SK-N-SH (cell line): ENCODE measurements around the gene THAP8. TPM values are rescaled to one million over a fixed set of nuclear protein-coding genes. Genes with fewer than 3 reads are reported as not detected.

Experiments used
- CTCF ChIA-PET: fragments of 300-600, 350-600 bp; formaldehyde crosslinking; extraction: SDS; loops from one replicate; lab custom pipeline; 2021; lab: Yijun Ruan, JAX
- POLR2A ChIA-PET: fragments of 350-600 bp; sonication (Branson Sonifier 250); formaldehyde crosslinking; extraction: SDS; loops from one replicate; lab custom pipeline; 2020; ENCODE audit warnings: antibody characterized with exemption, inconsistent platforms; lab: Yijun Ruan, JAX
- DNase-seq: peaks from one replicate; pipeline ENCODE4 v3.0.0; 2012
- H2AFZ ChIP-seq: fragments of 200-600 bp; sonication (generic); 2 replicates; pipeline ENCODE4 v1.8.1; 2016; ENCODE audit warnings: antibody characterized with exemption, mild to moderate bottlenecking, low read depth
- H3F3A ChIP-seq: fragments of 200-600 bp; sonication (generic); replicated peaks from 2 replicates; pipeline ENCODE3; 2016; ENCODE audit warnings: antibody characterized with exemption, mild to moderate bottlenecking; ENCODE audit not compliant: insufficient read depth
- H3K27ac ChIP-seq, 2 experiments: fragments of 200-500 bp in 1 of 2; fragments of 200-600 bp in 1 of 2; sonication (Bioruptor generic) in 1 of 2; sonication (generic), shearing (Covaris generic) in 1 of 2; 2 replicates each; pipeline versions ENCODE4 v1.5.1 to v1.6.1; 2014 to 2016; ENCODE audit warnings: low read depth in 2 of 2, inconsistent platforms in 1 of 2, low read length in 1 of 2, mild to moderate bottlenecking in 1 of 2, mixed read lengths in 1 of 2
- H3K27me3 ChIP-seq: fragments of 200-600 bp; sonication (generic), shearing (Covaris generic); 2 replicates; pipeline ENCODE4 v1.6.1; 2016; ENCODE audit warnings: mixed run types; ENCODE audit not compliant: insufficient read depth
- H3K36me3 ChIP-seq, 2 experiments: fragments of 200-500 bp in 1 of 2; fragments of 200-600 bp in 1 of 2; sonication (Bioruptor generic) in 1 of 2; sonication (generic) in 1 of 2; replicated peaks in 1 of 2; 2 replicates each; pipeline versions ENCODE3 to v1.5.1; 2014 to 2016; ENCODE audit warnings: low read length in 1 of 2, mild to moderate bottlenecking in 1 of 2; ENCODE audit not compliant: insufficient read depth in 2 of 2, control insufficient read depth in 1 of 2
- H3K4me1 ChIP-seq, 2 experiments: fragments of 200-500 bp in 1 of 2; fragments of 200-600 bp in 1 of 2; sonication (Bioruptor generic) in 1 of 2; sonication (generic), shearing (Covaris generic) in 1 of 2; 2 replicates each; pipeline versions ENCODE4 v1.5.1 to v1.6.1; 2014 to 2016; ENCODE audit warnings: low read depth in 1 of 2, low read length in 1 of 2, mixed run types in 1 of 2; ENCODE audit not compliant: insufficient read depth in 2 of 2, control insufficient read depth in 1 of 2
- H3K4me2 ChIP-seq: fragments of 200-600 bp; sonication (generic), shearing (Covaris generic); 2 replicates; pipeline ENCODE4 v1.6.1; 2017; ENCODE audit warnings: mixed run types
- H3K4me3 ChIP-seq, 2 experiments: fragments of 200-500 bp in 1 of 2; fragments of 200-600 bp in 1 of 2; sonication (Bioruptor generic) in 1 of 2; sonication (generic), shearing (Covaris generic) in 1 of 2; 2 replicates each; pipeline versions ENCODE4 v1.5.1 to v1.8.1; 2014 to 2016; ENCODE audit warnings: low read depth in 2 of 2, inconsistent platforms in 1 of 2, low read length in 1 of 2, mild to moderate bottlenecking in 1 of 2, mixed read lengths in 1 of 2, moderate library complexity in 1 of 2
- H3K79me2 ChIP-seq: fragments of 200-600 bp; sonication (generic); 2 replicates; pipeline ENCODE4 v1.8.1; 2017; ENCODE audit warnings: mild to moderate bottlenecking; ENCODE audit not compliant: insufficient read depth
- H3K9ac ChIP-seq: fragments of 200-600 bp; sonication (generic); 2 replicates; pipeline ENCODE4 v1.6.1; 2017; ENCODE audit warnings: mixed run types
- H3K9me2 ChIP-seq: fragments of 200-600 bp; sonication (generic); 2 replicates; pipeline ENCODE4 v1.6.1; 2017; ENCODE audit warnings: mixed run types
- H3K9me3 ChIP-seq: fragments of 200-600 bp; sonication (generic); 2 replicates; pipeline ENCODE4 v1.6.1; 2017; ENCODE audit warnings: mixed run types, mild to moderate bottlenecking, moderate library complexity
- H4K20me1 ChIP-seq: fragments of 200-600 bp; sonication (generic); 2 replicates; pipeline ENCODE4 v1.6.1; 2017; ENCODE audit warnings: mild to moderate bottlenecking, mixed run types; ENCODE audit not compliant: insufficient read depth
- EP300 ChIP-seq, 2 experiments: IDR thresholded peaks; 2 replicates each; pipeline versions ENCODE4 v1.4.0 to v1.6.1; 2012; ENCODE audit warnings: borderline replicate concordance in 1 of 2, low read depth in 1 of 2, low read length in 1 of 2
- EZH2phosphoT487 ChIP-seq: fragments of 200-600 bp; sonication (generic); IDR thresholded peaks from 2 replicates; pipeline ENCODE4 v1.6.1; 2017; ENCODE audit warnings: low read depth, mixed run types, mild to moderate bottlenecking, antibody characterized with exemption, moderate library complexity, borderline replicate concordance
- FOSL2 ChIP-seq: IDR thresholded peaks from 2 replicates; pipeline ENCODE4 v1.4.0; 2012; ENCODE audit warnings: low read depth, mild to moderate bottlenecking, moderate library complexity, borderline replicate concordance
- FOXM1 ChIP-seq: IDR thresholded peaks from 2 replicates; pipeline ENCODE4 v1.4.0; 2012; ENCODE audit warnings: low read depth, mild to moderate bottlenecking
- GABPA ChIP-seq: IDR thresholded peaks from 2 replicates; pipeline ENCODE4 v1.4.0; 2012; ENCODE audit warnings: low read depth, mild to moderate bottlenecking
- GATA2 ChIP-seq: sonication (generic); formaldehyde crosslinking; IDR thresholded peaks from 2 replicates; pipeline ENCODE4 v1.5.0; 2020; ENCODE audit warnings: mild to moderate bottlenecking, missing genetic modification reagents
- JUND ChIP-seq: IDR thresholded peaks from 2 replicates; pipeline ENCODE4 v1.4.0; 2012
- MXI1 ChIP-seq: IDR thresholded peaks from 2 replicates; pipeline ENCODE4 v1.6.1; 2012; ENCODE audit warnings: mild to moderate bottlenecking, low read depth, low read length, improper control_type of control experiment
- NFIC ChIP-seq: IDR thresholded peaks from 2 replicates; pipeline ENCODE4 v1.4.0; 2012; ENCODE audit warnings: borderline replicate concordance
- POLR2AphosphoS5 ChIP-seq: IDR thresholded peaks from 2 replicates; pipeline ENCODE4 v1.6.1; 2012; ENCODE audit warnings: low read depth, low read length
- RAD21 ChIP-seq: IDR thresholded peaks from 2 replicates; pipeline ENCODE4 v1.6.1; 2012; ENCODE audit warnings: mild to moderate bottlenecking, low read length
- RCOR1 ChIP-seq: fragments of 150-350 bp; IDR thresholded peaks from 2 replicates; pipeline ENCODE4 v1.6.1; 2017; ENCODE audit warnings: antibody characterized with exemption, low read length
- RXRA ChIP-seq: IDR thresholded peaks from 2 replicates; pipeline ENCODE4 v1.4.0; 2012; ENCODE audit warnings: low read depth, mild to moderate bottlenecking, borderline replicate concordance
- SIN3A ChIP-seq: IDR thresholded peaks from 2 replicates; pipeline ENCODE4 v1.6.1; 2012; ENCODE audit warnings: low read depth, mild to moderate bottlenecking, low read length, moderate library complexity, borderline replicate concordance
- SMC3 ChIP-seq: IDR thresholded peaks from 2 replicates; pipeline ENCODE4 v1.6.1; 2012; ENCODE audit warnings: low read depth, low read length, improper control_type of control experiment
- TAF1 ChIP-seq: IDR thresholded peaks from 2 replicates; pipeline ENCODE4 v1.6.1; 2012; ENCODE audit warnings: low read depth, mild to moderate bottlenecking, low read length, moderate library complexity, borderline replicate concordance
- TCF12 ChIP-seq: IDR thresholded peaks from 2 replicates; pipeline ENCODE4 v1.4.0; 2012
- TEAD4 ChIP-seq: IDR thresholded peaks from 2 replicates; pipeline ENCODE4 v1.4.0; 2012; ENCODE audit warnings: mild to moderate bottlenecking, borderline replicate concordance; ENCODE audit not compliant: insufficient read depth
- YY1 ChIP-seq: IDR thresholded peaks from 2 replicates; pipeline ENCODE4 v1.4.0; 2012; ENCODE audit warnings: low read depth, mild to moderate bottlenecking
- WGBS: methylation state at CpG from one replicate; pipeline ENCODE4 v1.1.6; 2017; ENCODE audit warnings: low lambda C conversion rate; 5-methylcytosine and 5-hydroxymethylcytosine counted together
- polyA plus RNA-seq, 3 experiments: library from polyadenylated mRNA; depleted of rRNA; stranded (reverse); fragments of >200 nt; gene quantifications; 2 replicates each; pipeline ENCODE4 v1.2.3, GENCODE V29; 2012
- TF ChIP-seq, protein P1 (sequence below): fragments of 150-350 bp; IDR thresholded peaks from 2 replicates; pipeline ENCODE4 v1.6.1; 2016; ENCODE audit warnings: mild to moderate bottlenecking, low read depth, low read length
- TF ChIP-seq, protein P2 (sequence below): IDR thresholded peaks from 2 replicates; pipeline ENCODE4 v1.4.0; 2012; ENCODE audit warnings: low read depth, borderline replicate concordance
- TF ChIP-seq, protein P3 (sequence below): IDR thresholded peaks from 2 replicates; pipeline ENCODE4 v1.4.0; 2012; ENCODE audit warnings: low read depth

THAP8 gene
- polyA plus RNA-seq, 1 of the 3 experiments (the other 2 are of a cell fraction): 6.3 TPM

DNA sequence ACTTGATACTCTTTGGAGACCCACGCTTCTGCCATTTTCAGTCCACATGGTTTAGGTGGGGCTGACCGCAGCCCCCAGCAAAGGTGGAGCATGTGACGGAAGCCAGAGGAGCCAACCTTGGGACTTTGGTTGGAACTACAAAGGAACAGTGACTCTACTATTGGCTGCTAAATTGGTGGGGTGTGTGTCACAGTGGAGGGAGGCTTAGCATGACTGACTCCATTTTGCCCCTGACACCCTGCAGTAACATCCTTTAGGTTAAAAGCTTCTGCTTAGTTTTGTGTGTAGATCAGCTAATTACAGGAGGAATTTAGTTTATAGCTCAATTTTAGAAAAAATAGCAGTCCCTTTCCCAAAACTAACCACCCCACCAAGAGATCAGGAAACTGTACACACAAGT lies 52.5 kb downstream of the THAP8 start:
- no peak overlapping the region for H3K4me2 ChIP-seq
- ChIA-PET POLR2A (no interaction called here), CTCF (no interaction called here)
- no peak overlapping the region for H3K4me3 ChIP-seq
- no peaks in the 10 kb centered on the region for H3K27me3 ChIP-seq
- H3K27ac ChIP-seq: no peak overlapping the region
- H3K36me3 ChIP-seq: peaks cover 0 to 3% of the 10 kb centered on the region in 2 experiments
- 93% methylated on average over 3 of the region's 3 CpGs for WGBS
- no peaks in the 10 kb centered on the region for H3K9me3 ChIP-seq
- peaks cover 4 to 6% of the 10 kb centered on the region in 2 experiments; a peak in 1 of 4 replicates for H3K4me1 ChIP-seq
- H3K9ac ChIP-seq: no peak overlapping the region
- 0 out of 2 replicates have a peak, but pooled peaks cover 10% of the 10 kb centered on the region for H4K20me1 ChIP-seq
- TF ChIP-seq EP300 (IDR thresholded peaks at IDR 0.05; ENCODE audit: borderline replicate concordance in 1 of 2, low read depth in 1 of 2, low read length in 1 of 2) (no peak), FOXM1 (no peak), POLR2AphosphoS5 (no peak), GABPA (no peak), NFIC (no peak), YY1 (no peak), SMC3 (no peak), GATA2 (CRISPR knock-in tag) (no peak), MXI1 (no peak), JUND (no peak), EZH2phosphoT487 (no peak), RCOR1 (no peak), SIN3A (no peak), TCF12 (no peak)
- TF ChIP-seq, protein P1, sequence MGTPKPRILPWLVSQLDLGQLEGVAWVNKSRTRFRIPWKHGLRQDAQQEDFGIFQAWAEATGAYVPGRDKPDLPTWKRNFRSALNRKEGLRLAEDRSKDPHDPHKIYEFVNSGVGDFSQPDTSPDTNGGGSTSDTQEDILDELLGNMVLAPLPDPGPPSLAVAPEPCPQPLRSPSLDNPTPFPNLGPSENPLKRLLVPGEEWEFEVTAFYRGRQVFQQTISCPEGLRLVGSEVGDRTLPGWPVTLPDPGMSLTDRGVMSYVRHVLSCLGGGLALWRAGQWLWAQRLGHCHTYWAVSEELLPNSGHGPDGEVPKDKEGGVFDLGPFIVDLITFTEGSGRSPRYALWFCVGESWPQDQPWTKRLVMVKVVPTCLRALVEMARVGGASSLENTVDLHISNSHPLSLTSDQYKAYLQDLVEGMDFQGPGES: no peak
- H3K9me2 ChIP-seq: no peaks in the 10 kb centered on the region
- peaks cover 12% of the 10 kb centered on the region for H3F3A ChIP-seq
- peaks cover 31% of the 10 kb centered on the region for H3K79me2 ChIP-seq
- no peak overlapping the region for H2AFZ ChIP-seq
- DNase-seq: no peak

DNA sequence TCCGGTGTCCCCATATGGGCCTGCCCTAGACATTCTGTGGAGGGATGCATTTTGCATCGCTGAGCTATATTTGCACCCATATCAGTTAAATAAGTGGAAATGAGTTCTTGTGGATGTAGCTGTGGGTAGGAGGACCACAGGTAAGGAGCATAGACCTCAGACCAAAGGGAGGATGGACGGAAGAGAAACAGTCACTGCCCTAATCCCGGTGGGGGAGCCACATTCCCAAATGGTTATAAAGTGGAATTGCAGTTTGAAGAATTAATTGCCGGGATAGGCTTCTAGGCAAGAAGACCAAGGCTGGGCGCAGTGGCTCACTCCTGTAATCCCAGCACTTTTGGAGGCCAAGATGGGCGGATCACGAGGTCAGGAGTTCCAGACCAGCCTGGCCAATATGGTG lies 57.3 kb downstream of the THAP8 start:
- WGBS: 85% methylated on average over 8 of the region's 8 CpGs
- H3F3A ChIP-seq: peaks cover 12% of the 10 kb centered on the region
- TF ChIP-seq TAF1 (no peak), RAD21 (no peak), RXRA (no peak), FOXM1 (no peak), GABPA (no peak), TEAD4 (no peak), RCOR1 (no peak), FOSL2 (no peak), SIN3A (no peak), POLR2AphosphoS5 (no peak)
- TF ChIP-seq, protein P2, sequence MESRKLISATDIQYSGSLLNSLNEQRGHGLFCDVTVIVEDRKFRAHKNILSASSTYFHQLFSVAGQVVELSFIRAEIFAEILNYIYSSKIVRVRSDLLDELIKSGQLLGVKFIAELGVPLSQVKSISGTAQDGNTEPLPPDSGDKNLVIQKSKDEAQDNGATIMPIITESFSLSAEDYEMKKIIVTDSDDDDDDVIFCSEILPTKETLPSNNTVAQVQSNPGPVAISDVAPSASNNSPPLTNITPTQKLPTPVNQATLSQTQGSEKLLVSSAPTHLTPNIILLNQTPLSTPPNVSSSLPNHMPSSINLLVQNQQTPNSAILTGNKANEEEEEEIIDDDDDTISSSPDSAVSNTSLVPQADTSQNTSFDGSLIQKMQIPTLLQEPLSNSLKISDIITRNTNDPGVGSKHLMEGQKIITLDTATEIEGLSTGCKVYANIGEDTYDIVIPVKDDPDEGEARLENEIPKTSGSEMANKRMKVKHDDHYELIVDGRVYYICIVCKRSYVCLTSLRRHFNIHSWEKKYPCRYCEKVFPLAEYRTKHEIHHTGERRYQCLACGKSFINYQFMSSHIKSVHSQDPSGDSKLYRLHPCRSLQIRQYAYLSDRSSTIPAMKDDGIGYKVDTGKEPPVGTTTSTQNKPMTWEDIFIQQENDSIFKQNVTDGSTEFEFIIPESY: no peak
- TF ChIP-seq, protein P3, sequence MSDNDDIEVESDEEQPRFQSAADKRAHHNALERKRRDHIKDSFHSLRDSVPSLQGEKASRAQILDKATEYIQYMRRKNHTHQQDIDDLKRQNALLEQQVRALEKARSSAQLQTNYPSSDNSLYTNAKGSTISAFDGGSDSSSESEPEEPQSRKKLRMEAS: no peak
- TF ChIP-seq, all 33 proteins: peak for 0
- H3K4me1 ChIP-seq: peaks cover 11 to 18% of the 10 kb centered on the region in 2 experiments; a peak in 1 of 4 replicates
- H3K79me2 ChIP-seq: peaks cover 44% of the 10 kb centered on the region
- peaks cover 0 to 3% of the 10 kb centered on the region in 2 experiments for H3K36me3 ChIP-seq
- peak overlapping the region in 1 of 2 experiments; percentile 83; a peak in 1 of 4 replicates for H3K4me3 ChIP-seq
- peak overlapping the region; percentile 99 for H3K4me2 ChIP-seq
- no peaks in the 10 kb centered on the region for H3K9me2 ChIP-seq
- H3K27me3 ChIP-seq: no peaks in the 10 kb centered on the region
- peak overlapping the region; percentile 71; the same call in 1 of the 2 replicates for H3K9ac ChIP-seq
- H3K27ac ChIP-seq: no peak overlapping the region; a peak in 1 of 4 replicates
- CTCF ChIA-PET: interaction anchor here (0.7 kb wide), 1 partner anchor 47 kb away, joined by 3 read pairs; no protein-coding TSS in a partner anchor
- POLR2A ChIA-PET: interaction anchor here (1.6 kb wide), 1 partner anchor 17 kb away, joined by 4 read pairs; the partner anchor contains the start of gene ALKBH6
- no peak for DNase-seq
- H2AFZ ChIP-seq: no peak overlapping the region
- H4K20me1 ChIP-seq: 0 out of 2 replicates have a peak, but pooled peaks cover 10% of the 10 kb centered on the region
- no peaks in the 10 kb centered on the region for H3K9me3 ChIP-seq
